HUES64 (cell line): ENCODE measurements around the gene C16orf87.

Experiments
- H3K27ac ChIP-seq: 2 replicates; pipeline ENCODE4 v1.7.0; 2013; ENCODE audit warnings: low read depth, low read length, inconsistent platforms
- H3K27me3 ChIP-seq: 2 replicates; pipeline ENCODE4 v1.6.1; 2013; ENCODE audit warnings: mild to moderate bottlenecking, low read length; ENCODE audit not compliant: insufficient read depth
- H3K36me3 ChIP-seq: 2 replicates; pipeline ENCODE4 v1.6.1; 2013; ENCODE audit warnings: mild to moderate bottlenecking, low read length; ENCODE audit not compliant: insufficient read depth
- H3K4me1 ChIP-seq: 2 replicates; pipeline ENCODE4 v1.6.1; 2013; ENCODE audit warnings: mild to moderate bottlenecking, low read length, moderate library complexity; ENCODE audit not compliant: insufficient read depth
- H3K4me3 ChIP-seq: 2 replicates; pipeline ENCODE4 v1.5.1; 2013; ENCODE audit warnings: mild to moderate bottlenecking, low read length, moderate library complexity
- H3K9ac ChIP-seq: 2 replicates; pipeline ENCODE4 v1.6.1; 2013; ENCODE audit warnings: mild to moderate bottlenecking, low read depth, low read length
- H3K9me3 ChIP-seq: 2 replicates; pipeline ENCODE4 v1.6.1; 2013; ENCODE audit warnings: low read depth, low read length; ENCODE audit not compliant: insufficient read depth
- WGBS: fragments of 150-250, 120-280 bp; methylation state at CpG from one replicate; pipeline ENCODE4 v1.1.7; 2013; ENCODE audit warnings: missing lambda C conversion rate; 5-methylcytosine and 5-hydroxymethylcytosine counted together

C16orf87 gene

DNA sequence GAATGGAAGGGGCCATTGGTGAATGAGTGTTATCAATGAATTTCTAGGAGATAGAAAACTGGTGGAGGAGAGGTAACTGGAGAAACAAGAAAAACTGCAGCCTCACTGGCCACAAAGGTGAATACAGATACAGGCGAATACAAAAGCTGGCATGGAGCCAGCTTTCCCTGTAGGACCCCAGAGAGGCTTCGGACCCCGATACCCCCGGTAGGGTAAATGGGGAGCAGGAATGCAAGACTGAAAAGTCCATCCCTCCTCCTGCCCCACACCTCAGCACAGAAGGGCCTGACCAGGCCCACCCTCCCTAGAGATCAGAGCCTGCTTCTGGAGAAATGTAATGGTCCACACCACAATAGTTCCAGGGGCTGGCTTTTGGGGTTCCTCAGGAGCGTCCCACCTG is 78.0 kb downstream of the C16orf87 start:
- no peak overlapping the region for H3K4me3 ChIP-seq
- 94% methylated on average over 5 of the region's 5 CpGs for WGBS
- H3K36me3 ChIP-seq: no peaks in the 10 kb centered on the region
- no peak overlapping the region for H3K27ac ChIP-seq
- H3K9me3 ChIP-seq: no peaks in the 10 kb centered on the region
- H3K9ac ChIP-seq: no peak overlapping the region
- H3K27me3 ChIP-seq: no peaks in the 10 kb centered on the region
- H3K4me1 ChIP-seq: peaks cover 10% of the 10 kb centered on the region

DNA sequence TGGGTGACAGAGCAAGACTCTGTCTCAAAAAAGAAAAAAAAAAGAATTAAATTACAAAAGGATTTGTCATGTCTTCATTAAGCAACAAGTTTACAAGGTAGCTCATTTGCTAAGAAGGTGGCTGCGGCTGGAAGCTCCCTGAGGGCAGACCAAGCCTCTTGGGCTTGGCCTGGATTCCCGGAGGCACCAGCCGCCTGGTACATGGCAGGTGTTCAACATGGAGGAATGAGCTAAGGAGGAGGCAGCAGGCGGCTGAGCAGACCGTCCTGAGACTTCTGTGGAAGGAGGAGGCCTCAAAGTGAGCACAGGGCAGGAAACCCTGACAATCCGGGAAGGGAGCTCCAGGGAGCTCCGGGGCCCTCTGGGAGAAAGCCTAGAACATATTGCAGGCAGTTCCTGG is 79.6 kb downstream of the C16orf87 start:
- WGBS: 93% methylated on average over 7 of the region's 7 CpGs
- Histone ChIP-seq H3K27me3 (no peaks in the 10 kb centered on the region), H3K4me1 (peaks cover 19% of the 10 kb centered on the region), H3K9ac (no peak overlapping the region), H3K9me3 (no peaks in the 10 kb centered on the region), H3K36me3 (no peaks in the 10 kb centered on the region), H3K27ac (no peak overlapping the region), H3K4me3 (no peak overlapping the region)

GRCh38 chr16:46748775-46749705 is 81.9 kb downstream of the C16orf87 start:
- Histone ChIP-seq H3K27ac (peak overlapping the region; percentile 56; the same call in 1 of the 2 replicates), H3K9me3 (no peaks in the 10 kb centered on the region), H3K4me1 (peaks cover 19% of the 10 kb centered on the region), H3K4me3 (no peak overlapping the region), H3K9ac (no peak overlapping the region), H3K36me3 (no peaks in the 10 kb centered on the region), H3K27me3 (no peaks in the 10 kb centered on the region)
- 86% methylated on average over 20 of the region's 20 CpGs for WGBS

DNA sequence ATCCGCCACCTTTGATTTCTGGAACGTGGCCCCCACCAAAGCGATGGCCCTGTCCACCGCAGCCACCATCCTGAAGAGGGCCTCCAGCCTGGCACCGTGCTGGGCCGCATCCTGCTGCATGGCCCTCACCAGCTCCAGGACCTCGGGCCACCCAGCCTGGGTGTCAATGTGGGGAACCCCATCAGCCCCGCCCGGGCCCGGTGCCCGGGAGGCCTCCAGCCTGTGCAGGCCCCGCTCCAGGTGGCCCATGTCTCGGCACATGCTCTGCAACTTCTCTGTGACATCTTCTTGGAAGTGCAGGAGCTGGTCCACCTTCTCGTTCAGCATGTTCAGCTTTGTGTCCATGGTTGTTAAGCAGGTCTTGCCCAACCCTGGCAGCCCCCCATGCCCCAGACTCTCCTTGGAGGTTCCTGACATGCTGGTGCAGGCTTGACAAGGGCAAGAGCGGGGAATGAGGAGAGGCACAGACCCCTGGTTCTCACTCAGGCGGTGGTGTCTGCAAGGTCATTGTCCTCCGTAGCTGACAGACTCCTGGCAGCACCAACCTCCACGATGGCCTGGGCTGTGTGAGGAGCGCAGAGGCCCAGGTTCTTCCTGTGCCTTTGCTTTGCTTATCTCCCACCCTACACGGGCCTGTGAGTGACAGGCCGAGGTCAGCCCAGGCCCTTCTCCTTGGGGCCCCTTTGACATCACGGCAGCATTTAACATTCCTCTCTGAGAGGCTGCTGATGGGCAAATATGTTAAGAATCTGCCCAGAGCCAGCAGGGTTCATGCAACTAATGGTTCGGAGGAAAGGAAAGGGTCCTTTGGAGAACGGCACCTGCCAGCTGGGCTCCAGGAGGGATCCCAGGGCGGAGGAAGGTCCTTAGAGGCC is 83.0 kb downstream of the C16orf87 start, which contains the start of gene MYLK3:
TSS of gene MYLK3 (minus strand) at position 568 of the 875 bp plus-strand sequence. CDS start at position 417, 151 bp downstream.
- 81% methylated on average over 25 of the region's 25 CpGs for WGBS
- no peaks in the 10 kb centered on the region for H3K9me3 ChIP-seq

GRCh38 chr16:46746821-46747776 is 83.9 kb downstream of the C16orf87 start:
- Histone ChIP-seq H3K9me3 (no peaks in the 10 kb centered on the region), H3K4me1 (peaks cover 27% of the 10 kb centered on the region), H3K27me3 (no peaks in the 10 kb centered on the region), H3K9ac (no peak overlapping the region), H3K27ac (peak overlapping the region; percentile 83), H3K4me3 (no peak overlapping the region), H3K36me3 (no peaks in the 10 kb centered on the region)
- 73% methylated on average over 15 of the region's 15 CpGs for WGBS

More for the DNA sequence above, 83.0 kb downstream of the C16orf87 start, which contains the start of gene MYLK3:
- no peak within 1 kb of the TSS for H3K4me3 ChIP-seq
- no peaks in the 10 kb centered on the region for H3K36me3 ChIP-seq
- H3K4me1 ChIP-seq: peaks cover 25% of the 10 kb centered on the region
- peak within 1 kb of the TSS; percentile 83 for H3K27ac ChIP-seq
- H3K9ac ChIP-seq: no peak within 1 kb of the TSS
- H3K27me3 ChIP-seq: no peaks in the 10 kb centered on the region
